ENCODE data around the gene IGFBP2.

- TF ChIP-seq CTCF (IDR thresholded peaks at IDR 0.05), result no peak; the same call in 1 of the 2 replicates
- TF ChIP-seq POLR2AphosphoS5 (IDR thresholded peaks at IDR 0.05; ENCODE audit: low read depth, low read length), result no peak
- TF ChIP-seq TCF7L2 (IDR thresholded peaks at IDR 0.05; ENCODE audit: low read depth, low read length), result no peak
Observed at GRCh38 chr2:216695401-216695821, 62.2 kb downstream of the IGFBP2 start, which contains the start of gene IGFBP5.
